NCI-H748 treated with DMSO at 0.1 percent for 48 hours (cell line): Measurements from ENCODE around the gene CLEC14A.

ENCODE experiments used
- DNase-seq: peaks from one replicate; lab custom pipeline; 2025; lab: John Stamatoyannopoulos, UW

Gene CLEC14A

DNA sequence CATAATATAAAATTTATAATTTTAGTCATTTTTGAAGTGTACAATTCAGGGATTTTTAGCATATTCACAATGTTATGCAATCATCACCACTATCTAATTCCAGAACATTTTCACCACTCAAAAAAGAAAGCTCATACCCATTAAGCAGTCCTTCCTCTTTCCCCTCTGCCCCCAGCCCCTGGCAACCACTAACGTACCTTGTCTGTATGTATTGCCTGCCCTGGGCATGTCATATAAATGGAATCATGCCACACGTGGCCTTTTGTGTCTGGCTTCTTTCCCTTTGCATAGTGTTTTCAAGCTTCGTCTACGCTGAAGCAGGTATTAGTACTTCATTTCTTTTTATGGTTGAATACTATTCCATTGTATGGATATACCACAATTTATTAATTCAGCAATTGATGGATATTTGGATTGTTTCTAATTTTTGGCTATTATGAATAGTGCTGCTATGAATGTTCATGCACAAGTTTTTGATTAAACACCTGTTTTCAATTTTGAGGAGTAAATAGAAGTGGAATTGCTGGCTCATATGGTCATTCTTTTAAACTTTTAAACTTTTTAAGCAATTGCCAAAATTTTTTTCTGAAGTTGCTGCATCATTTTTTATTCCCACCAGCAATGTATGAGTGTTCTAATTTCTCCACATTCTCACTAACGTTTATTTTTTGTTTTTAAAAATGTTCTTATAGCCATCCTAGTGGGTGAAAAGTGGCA lies 49.8 kb downstream of the CLEC14A start:
- DNase-seq, result no peak

DNA sequence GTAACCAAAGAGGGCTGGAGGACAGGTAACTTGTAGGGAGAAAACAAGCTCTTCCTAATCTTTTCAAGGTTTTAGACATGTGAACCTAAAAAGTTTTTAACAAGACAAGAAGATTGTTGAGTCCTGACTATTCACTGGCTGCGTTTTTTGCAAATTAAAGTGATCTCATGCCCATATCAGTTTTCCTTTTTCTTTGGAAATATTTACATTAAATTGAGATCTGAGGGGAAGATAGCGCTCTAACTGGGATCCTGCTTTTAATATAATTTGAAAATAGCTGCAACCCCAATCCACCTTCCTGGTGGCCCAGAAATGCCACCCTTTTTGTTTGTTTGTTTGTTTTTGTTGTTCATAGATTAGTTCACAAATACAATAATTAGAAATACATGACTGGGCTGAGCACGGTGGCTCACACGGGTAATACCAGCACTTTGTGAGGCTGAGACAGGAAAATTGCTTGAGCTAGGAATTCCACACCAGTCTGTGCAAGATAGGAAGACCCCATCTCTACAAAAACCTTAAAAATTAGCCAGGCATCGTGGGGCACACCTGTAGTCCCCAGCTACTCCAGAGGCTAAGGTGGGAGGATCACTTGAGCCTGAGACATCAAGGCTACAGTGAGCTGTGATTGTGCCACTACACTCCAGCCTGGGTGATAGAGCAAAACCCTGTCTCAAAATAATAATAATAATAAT lies 50.6 kb downstream of the CLEC14A start:
- no peak for DNase-seq

DNA sequence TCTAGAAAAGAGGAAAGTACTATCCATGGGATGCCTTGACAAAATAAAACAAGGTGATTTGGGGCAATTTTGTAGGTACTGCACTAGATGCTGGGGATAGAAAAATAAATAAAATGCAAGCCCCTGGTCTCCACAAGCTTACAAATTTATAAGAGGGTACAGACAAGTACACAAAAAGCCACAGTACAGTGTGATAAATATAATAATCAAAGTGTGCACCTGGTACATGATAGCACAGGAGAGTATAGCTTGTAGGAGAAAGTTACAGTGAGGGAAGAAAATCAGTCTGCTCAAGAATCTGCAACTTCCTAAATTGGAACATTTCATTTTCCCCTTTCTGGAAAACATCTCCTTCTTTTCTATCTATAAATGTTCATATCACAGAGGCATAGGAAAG lies 51.2 kb downstream of the CLEC14A start:
- DNase-seq, result no peak
